ENCODE data around the gene PRKAG3. TPM values are rescaled to one million over a fixed set of nuclear protein-coding genes. Genes with fewer than 3 reads are reported as not detected.
A peak's percentile ranks its signal among the peaks of the same experiment; 100 is the strongest.

Gene PRKAG3
- total and polyA plus RNA-seq, 4 donors: 0.08 TPM; not detected in 3

GRCh38 chr2:218805627-218806026 lies 26.0 kb downstream of the PRKAG3 start:
- DNase-seq (ENCODE audit: low spot score): no peak
- TF ChIP-seq FOXA1 (IDR thresholded peaks at IDR 0.05) (no peak), ATF3 (IDR thresholded peaks at IDR 0.05) (no peak), TAF1 (conservative IDR thresholded peaks at IDR 0.05) (no peak), JUND (IDR thresholded peaks at IDR 0.05) (no peak), GABPA (IDR thresholded peaks at IDR 0.05 in 1 of 2, conservative IDR thresholded peaks at IDR 0.05 in 1 of 2) (no peak), EGR1 (IDR thresholded peaks at IDR 0.05; ENCODE audit: low read depth in 2 of 2) (no peak), CTCF (IDR thresholded peaks at IDR 0.05; ENCODE audit: low read depth, low read length, missing input control) (no peak), SP1 (IDR thresholded peaks at IDR 0.05) (no peak), HNF4A (conservative IDR thresholded peaks at IDR 0.05) (no peak), RXRA (IDR thresholded peaks at IDR 0.05) (no peak), YY1 (IDR thresholded peaks at IDR 0.05) (no peak), RAD21 (IDR thresholded peaks at IDR 0.05) (no peak), ZBTB33 (IDR thresholded peaks at IDR 0.05) (no peak), REST (IDR thresholded peaks at IDR 0.05) (no peak), NR2F2 (IDR thresholded peaks at IDR 0.05) (no peak), FOXA2 (IDR thresholded peaks at IDR 0.05) (no peak), HNF4G (IDR thresholded peaks at IDR 0.05) (no peak)
- TF ChIP-seq, protein P1, sequence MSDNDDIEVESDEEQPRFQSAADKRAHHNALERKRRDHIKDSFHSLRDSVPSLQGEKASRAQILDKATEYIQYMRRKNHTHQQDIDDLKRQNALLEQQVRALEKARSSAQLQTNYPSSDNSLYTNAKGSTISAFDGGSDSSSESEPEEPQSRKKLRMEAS (IDR thresholded peaks at IDR 0.05): no peak
- Histone ChIP-seq H3K9ac (ENCODE audit: low read depth in 1 of 2, low read length in 2 of 2) (peak overlapping the region in 1 of 2 donors; percentile 29), H3K4me3 (ENCODE audit: low read depth in 1 of 3, low read length in 3 of 3) (no peak overlapping the region), H3K36me3 (ENCODE audit: control insufficient read depth in 4 of 4, insufficient read depth in 3 of 4, low read depth in 1 of 4, low read length in 3 of 4) (peaks cover 0 to 7% (median 1%) of the 10 kb centered on the region in 4 donors), H3K27ac (ENCODE audit: low read depth in 1 of 2, low read length in 2 of 2) (peak overlapping the region; percentile 43 to 70), H3K27me3 (ENCODE audit: control insufficient read depth in 4 of 4, insufficient read depth in 4 of 4, low read length in 3 of 4) (no peaks in the 10 kb centered on the region), H3K9me3 (ENCODE audit: control insufficient read depth in 4 of 4, low read length in 3 of 4) (no peaks in the 10 kb centered on the region), H3K4me1 (ENCODE audit: control insufficient read depth in 4 of 4, insufficient read depth in 4 of 4, low read length in 3 of 4) (peaks cover 0 to 6% (median 4%) of the 10 kb centered on the region in 4 donors)
- 48% methylated on average over 3 of the region's 3 CpGs for WGBS
